A673 (cell line): ENCODE measurements around the gene KLRB1.

Experiments
- EZH2 ChIP-seq: fragments of 200-600 bp; sonication (generic); IDR thresholded peaks from 2 replicates; pipeline ENCODE4 v1.6.1; 2017; ENCODE audit warnings: borderline replicate concordance, low read depth, mild to moderate bottlenecking, mixed read lengths, antibody characterized with exemption, low read length; ENCODE audit not compliant: poor library complexity, severe bottlenecking
- TF ChIP-seq, protein P1 (sequence below): fragments of 300-800, 200-600 bp; sonication (generic); conservative IDR thresholded peaks from 2 replicates; pipeline ENCODE4 v1.5.1; 2017; ENCODE audit warnings: low read depth, mild to moderate bottlenecking, antibody characterized with exemption, low read length, moderate library complexity, mixed read lengths

DNA sequence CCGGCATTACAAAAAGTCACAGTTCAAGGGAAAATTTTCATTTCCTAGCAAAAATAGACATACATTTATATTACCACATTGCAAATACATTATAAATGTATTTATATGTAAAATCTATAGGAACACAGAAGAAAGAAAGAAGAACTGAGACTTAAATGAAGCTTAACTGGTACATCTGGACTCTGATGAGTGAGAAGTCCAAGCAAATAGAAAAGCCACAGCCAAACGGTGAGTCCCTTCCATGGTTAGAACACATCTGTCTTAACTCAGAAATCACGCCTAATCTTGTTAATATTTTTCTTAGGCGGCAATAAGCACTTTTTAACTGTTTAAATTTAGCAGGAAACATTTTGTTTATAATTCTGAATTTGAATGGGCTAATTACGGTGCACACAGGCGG, 9.4 kb upstream of the KLRB1 start:
- TF ChIP-seq, protein P1, sequence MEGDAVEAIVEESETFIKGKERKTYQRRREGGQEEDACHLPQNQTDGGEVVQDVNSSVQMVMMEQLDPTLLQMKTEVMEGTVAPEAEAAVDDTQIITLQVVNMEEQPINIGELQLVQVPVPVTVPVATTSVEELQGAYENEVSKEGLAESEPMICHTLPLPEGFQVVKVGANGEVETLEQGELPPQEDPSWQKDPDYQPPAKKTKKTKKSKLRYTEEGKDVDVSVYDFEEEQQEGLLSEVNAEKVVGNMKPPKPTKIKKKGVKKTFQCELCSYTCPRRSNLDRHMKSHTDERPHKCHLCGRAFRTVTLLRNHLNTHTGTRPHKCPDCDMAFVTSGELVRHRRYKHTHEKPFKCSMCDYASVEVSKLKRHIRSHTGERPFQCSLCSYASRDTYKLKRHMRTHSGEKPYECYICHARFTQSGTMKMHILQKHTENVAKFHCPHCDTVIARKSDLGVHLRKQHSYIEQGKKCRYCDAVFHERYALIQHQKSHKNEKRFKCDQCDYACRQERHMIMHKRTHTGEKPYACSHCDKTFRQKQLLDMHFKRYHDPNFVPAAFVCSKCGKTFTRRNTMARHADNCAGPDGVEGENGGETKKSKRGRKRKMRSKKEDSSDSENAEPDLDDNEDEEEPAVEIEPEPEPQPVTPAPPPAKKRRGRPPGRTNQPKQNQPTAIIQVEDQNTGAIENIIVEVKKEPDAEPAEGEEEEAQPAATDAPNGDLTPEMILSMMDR: no peak
- TF ChIP-seq EZH2: no peak
